Keratinocyte (primary cell): ENCODE data around the gene AIG1.
"Not testable (repeated sequence)": the region's sequence is repeated elsewhere in the genome, so short reads cannot be mapped to it uniquely, and the experiment has no call there.

Experiments
- CTCF ChIP-seq, 3 experiments: IDR thresholded peaks in 1 of 3; conservative IDR thresholded peaks in 1 of 3; optimal IDR thresholded peaks in 1 of 3; 2 replicates in 2 of 3; 3 replicates in 1 of 3; pipeline versions ENCODE3 to v1.5.1; 2011; ENCODE audit warnings: low read length in 3 of 3, mild to moderate bottlenecking in 3 of 3, moderate library complexity in 2 of 3, control low read depth in 1 of 3, inconsistent platforms in 1 of 3; ENCODE audit not compliant: insufficient read depth in 2 of 3; ENCODE audit errors: extremely low read depth in 1 of 3
- EZH2 ChIP-seq: IDR thresholded peaks from one replicate; pipeline ENCODE4 v1.6.1; 2012; ENCODE audit warnings: inconsistent platforms, mild to moderate bottlenecking, low read length, moderate library complexity

GRCh38 chr6:143139884-143140283 is 79.2 kb downstream of the AIG1 start:
- TF ChIP-seq CTCF (optimal IDR thresholded peaks at IDR 0.05 in 1 of 3, IDR thresholded peaks at IDR 0.05 in 1 of 3, conservative IDR thresholded peaks at IDR 0.05 in 1 of 3; ENCODE audit: extremely low read depth in 1 of 3, insufficient read depth in 2 of 3, low read length in 3 of 3); EZH2: not testable (repeated sequence)
